SJSA1 (cell line): ENCODE results near the gene PGPEP1. TPM values are rescaled to one million over a fixed set of nuclear protein-coding genes. Genes with fewer than 3 reads are reported as not detected.
"Not testable (repeated sequence)": the region's sequence is repeated elsewhere in the genome, so short reads cannot be mapped to it uniquely, and the experiment has no call there.

Source experiments
- DNase-seq, 2 experiments: peaks; one replicate each; pipeline ENCODE4 v3.0.0-alpha.2; 2015 to 2020; ENCODE audit warnings: low spot score in 2 of 2, low read depth in 1 of 2
- H3K27ac ChIP-seq: fragments of 250-450 bp; sonication (Bioruptor Pico); 2 replicates; pipeline ENCODE4 v1.5.1; 2020; ENCODE audit warnings: mild to moderate bottlenecking, moderate library complexity
- H3K27me3 ChIP-seq: fragments of 250-450 bp; sonication (Bioruptor Pico); replicated peaks from 2 replicates; pipeline ENCODE4 v1.5.1; 2020; ENCODE audit warnings: mild to moderate bottlenecking, moderate library complexity
- H3K36me3 ChIP-seq: fragments of 250-450 bp; sonication (Bioruptor Pico); 2 replicates; pipeline ENCODE4 v1.5.1; 2020; ENCODE audit warnings: mild to moderate bottlenecking
- H3K4me1 ChIP-seq: fragments of 250-450 bp; sonication (Bioruptor Pico); replicated peaks from 2 replicates; pipeline ENCODE4 v1.6.1; 2021; ENCODE audit warnings: mild to moderate bottlenecking
- H3K4me3 ChIP-seq: fragments of 250-450 bp; sonication (Bioruptor Pico); 2 replicates; pipeline ENCODE4 v1.5.1; 2020; ENCODE audit warnings: mild to moderate bottlenecking
- H3K9me3 ChIP-seq: fragments of 250-450 bp; sonication (Bioruptor Pico); replicated peaks from 2 replicates; pipeline ENCODE4 v1.5.1; 2020; ENCODE audit warnings: mild to moderate bottlenecking
- total RNA-seq: library from RNA; depleted of rRNA; stranded (reverse); fragments of >200 nt; shearing (Covaris generic); gene quantifications from 2 replicates; pipeline ENCODE4 v1.2.3, GENCODE V29; 2014

PGPEP1 gene
- total RNA-seq, 1 experiment from 2014 or later = 5.7 TPM

DNA sequence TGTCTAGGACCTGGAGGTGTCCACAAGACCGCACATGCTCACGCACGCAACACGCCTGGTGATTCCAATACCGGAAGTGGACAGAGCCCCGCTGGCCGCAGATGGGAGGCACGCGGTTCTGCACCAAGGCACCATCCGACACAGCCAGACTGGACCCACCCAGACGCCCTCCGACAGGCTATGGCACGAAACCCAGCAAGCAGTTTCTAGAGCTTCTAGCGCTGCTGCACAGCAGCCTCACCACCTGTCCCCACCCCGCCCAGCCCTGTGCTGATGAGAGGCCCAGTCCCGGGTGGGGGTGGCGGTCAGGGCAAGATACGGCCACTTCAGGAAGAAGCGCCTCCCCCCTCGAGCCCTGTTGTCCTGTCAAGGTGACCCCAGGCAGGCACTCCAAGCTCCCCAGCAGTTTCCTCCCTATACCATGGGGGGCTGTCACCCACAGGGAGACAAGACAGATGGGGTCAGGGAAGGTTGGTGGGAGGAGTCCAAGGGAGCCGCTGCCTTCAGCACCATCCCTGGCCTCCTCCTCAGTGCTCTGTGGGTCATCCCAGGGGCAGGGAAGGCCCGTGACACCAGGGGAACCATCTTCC is 28.8 kb upstream of the PGPEP1 start:
- Histone ChIP-seq H3K27me3 (no peaks in the 10 kb centered on the region), H3K4me3 (no peak overlapping the region), H3K4me1 (no peaks in the 10 kb centered on the region), H3K27ac (no peak overlapping the region), H3K9me3 (no peaks in the 10 kb centered on the region), H3K36me3 (peaks cover 85% of the 10 kb centered on the region)
- no peak for DNase-seq

GRCh38 chr19:18312092-18312534 is 28.3 kb upstream of the PGPEP1 start:
- Histone ChIP-seq H3K27ac (no peak overlapping the region), H3K36me3 (peaks cover 83% of the 10 kb centered on the region), H3K4me3 (no peak overlapping the region), H3K4me1 (no peaks in the 10 kb centered on the region), H3K9me3 (no peaks in the 10 kb centered on the region), H3K27me3 (no peaks in the 10 kb centered on the region)
- DNase-seq = no peak

DNA sequence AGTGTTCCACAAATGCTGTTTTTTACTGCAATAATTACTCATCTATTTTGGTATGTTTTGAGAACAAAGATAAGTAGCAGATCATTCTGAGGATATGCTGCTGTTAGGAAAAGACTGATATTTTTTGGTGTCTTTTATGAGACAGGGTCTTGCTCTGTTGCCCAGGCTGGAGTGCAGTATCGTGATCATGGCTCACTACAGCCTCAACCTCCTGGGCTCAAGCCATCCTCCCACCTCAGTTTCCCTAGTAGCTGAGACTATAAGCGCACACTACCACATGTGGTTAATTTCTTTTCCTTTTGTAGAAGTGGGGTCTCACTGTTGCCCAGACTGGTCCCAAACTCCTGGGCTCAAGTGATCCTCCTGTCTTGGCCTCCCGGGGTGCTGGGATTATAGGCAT is 27.0 kb upstream of the PGPEP1 start:
- Histone ChIP-seq H3K4me1 (no peaks in the 10 kb centered on the region), H3K27ac (no peak overlapping the region), H3K36me3 (peaks cover 76% of the 10 kb centered on the region), H3K27me3 (no peaks in the 10 kb centered on the region), H3K9me3 (no peaks in the 10 kb centered on the region), H3K4me3 (no peak overlapping the region)
- DNase-seq = no peak

DNA sequence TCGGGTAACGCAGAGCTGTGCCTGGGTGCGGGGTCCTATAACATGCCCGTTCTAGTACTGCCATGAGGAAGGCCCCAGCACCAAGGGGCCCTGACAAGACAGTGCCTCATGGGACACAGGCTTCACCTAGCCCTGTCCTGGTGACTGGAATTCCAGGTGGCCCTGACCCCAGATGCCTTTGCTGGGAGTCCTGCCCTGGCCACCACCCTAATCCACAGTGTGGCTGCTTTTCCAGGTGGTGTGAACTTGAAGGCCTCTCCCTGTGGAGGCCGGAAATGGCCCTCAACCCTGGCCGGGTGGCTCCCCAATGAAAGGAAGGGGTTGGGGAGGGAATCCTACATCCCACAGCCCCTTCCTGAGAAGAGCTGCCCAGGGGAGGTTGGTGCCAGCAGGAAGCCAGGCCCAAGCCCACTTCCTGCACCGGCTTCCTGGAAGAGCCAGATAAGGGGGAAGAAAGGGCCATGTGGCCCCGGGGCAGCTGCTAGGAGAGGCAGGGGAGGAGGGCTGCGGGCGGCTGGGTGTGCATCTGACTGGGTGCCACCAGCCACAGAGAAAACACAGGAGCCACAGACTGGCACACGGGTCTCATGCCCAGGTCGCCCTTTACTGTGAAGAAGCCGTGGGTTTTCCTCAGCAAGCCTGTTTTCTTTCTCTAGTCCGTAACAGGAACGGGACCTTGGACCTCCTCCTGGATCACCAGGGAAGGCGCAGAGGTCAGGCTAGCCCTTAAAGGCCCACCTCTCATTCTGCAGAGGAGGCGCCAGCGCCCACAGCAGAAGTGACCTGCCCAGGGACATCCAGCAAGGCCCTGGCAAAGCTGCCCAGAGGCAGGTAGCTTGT is 22.2 kb upstream of the PGPEP1 start:
- H3K36me3 ChIP-seq = peaks cover 49% of the 10 kb centered on the region
- DNase-seq = no peak
- no peak overlapping the region for H3K27ac ChIP-seq
- H3K4me3 ChIP-seq = no peak overlapping the region
- no peaks in the 10 kb centered on the region for H3K9me3 ChIP-seq
- peaks cover 6% of the 10 kb centered on the region for H3K4me1 ChIP-seq
- H3K27me3 ChIP-seq = no peaks in the 10 kb centered on the region

DNA sequence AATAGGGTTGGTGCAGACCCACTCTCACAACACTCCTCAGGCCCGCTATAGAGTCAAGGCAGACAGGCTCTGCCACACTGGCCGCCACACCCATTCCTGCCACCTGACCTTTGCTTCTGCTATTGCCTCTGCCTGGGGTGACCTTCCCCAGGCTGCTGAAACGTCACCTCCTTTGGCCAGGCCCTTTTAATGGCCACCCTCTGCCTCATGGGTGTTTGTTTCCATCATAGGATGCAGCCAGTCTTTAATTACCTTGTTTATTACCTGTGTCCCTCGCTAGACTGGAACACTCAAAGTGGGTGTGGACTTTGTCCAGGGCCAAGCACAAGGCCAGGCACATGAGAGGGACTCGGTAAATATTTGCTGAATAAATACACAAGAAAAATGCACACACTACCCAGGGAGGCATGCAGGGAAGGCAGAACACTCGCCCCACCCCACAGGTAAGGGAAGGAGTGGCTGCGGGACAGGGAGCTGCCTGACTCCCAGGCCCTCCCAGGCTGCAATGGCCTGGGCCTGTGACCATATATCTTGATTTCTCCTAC is 20.7 kb upstream of the PGPEP1 start:
- Histone ChIP-seq H3K36me3 (peaks cover 37% of the 10 kb centered on the region), H3K4me3 (no peak overlapping the region), H3K9me3 (no peaks in the 10 kb centered on the region), H3K4me1 (peaks cover 12% of the 10 kb centered on the region), H3K27ac (no peak overlapping the region), H3K27me3 (no peaks in the 10 kb centered on the region)
- DNase-seq = no peak

DNA sequence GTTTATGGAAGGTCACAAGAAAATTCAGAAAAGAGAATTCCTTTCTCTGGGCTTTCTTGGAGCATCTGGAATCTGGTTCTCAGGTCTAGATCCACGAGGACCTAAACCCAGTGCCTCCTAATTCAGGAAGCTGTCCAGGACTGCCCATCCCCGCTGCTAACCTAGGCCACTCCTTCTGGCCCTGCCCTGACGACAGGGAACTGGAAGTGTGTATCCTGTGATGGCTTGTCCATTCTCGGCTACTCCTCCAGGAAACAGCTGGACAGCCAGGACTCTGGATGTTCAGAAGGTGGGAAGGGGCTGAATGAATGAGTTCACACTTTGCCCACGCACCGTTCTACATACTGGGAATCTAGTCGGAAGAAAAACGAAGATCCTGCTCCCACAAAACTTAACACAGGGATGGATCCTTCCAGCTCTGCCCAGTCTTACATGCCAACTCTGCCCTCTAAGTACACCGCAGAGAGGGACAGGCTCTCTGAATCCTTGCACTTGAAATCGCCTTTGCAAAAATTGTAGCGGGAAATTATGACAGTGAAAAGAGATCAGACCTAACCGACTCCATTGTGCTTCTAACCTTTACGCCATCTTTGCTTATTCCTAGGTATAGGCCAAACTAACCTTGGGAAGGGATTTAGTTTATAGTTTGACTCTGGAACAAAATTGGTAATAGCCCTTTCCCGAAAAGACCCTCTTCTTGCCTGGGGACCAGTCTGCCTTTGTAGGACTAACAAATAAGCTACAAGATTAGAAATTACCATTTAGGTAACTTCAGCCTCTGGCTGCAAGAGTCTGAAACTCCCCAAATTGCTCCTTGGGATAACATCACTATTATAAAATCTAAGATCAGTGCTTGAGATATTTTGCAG is 19.3 kb upstream of the PGPEP1 start:
- no peaks in the 10 kb centered on the region for H3K9me3 ChIP-seq
- DNase-seq = no peak
- H3K4me1 ChIP-seq = peaks cover 12% of the 10 kb centered on the region
- H3K27me3 ChIP-seq = no peaks in the 10 kb centered on the region
- no peak overlapping the region for H3K4me3 ChIP-seq
- H3K36me3 ChIP-seq = peaks cover 27% of the 10 kb centered on the region
- H3K27ac ChIP-seq = no peak overlapping the region

DNA sequence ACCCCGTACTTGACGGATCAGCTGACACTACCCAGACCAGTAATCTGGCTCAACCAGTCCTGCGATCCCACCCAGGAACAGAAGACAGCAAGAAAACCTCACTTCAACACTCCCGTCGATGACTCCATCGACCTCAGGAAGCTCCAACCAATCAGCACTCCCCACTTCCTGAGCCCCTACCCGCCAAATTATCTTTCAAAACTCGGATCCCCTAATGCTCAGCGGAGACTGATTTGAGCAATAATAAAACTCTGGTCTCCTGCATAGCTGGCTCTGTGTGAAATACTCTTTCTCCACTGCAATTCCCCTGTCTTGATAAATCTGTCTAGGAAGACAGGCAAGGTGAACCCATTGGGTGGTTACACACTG is 18.7 kb upstream of the PGPEP1 start:
- H3K27ac ChIP-seq = peak overlapping the region; percentile 78; the same call in 1 of the 2 replicates
- peaks cover 24% of the 10 kb centered on the region for H3K36me3 ChIP-seq
- peaks cover 12% of the 10 kb centered on the region for H3K4me1 ChIP-seq
- H3K4me3 ChIP-seq = peak overlapping the region; percentile 72
- no peak for DNase-seq
- H3K9me3 ChIP-seq = no peaks in the 10 kb centered on the region
- no peaks in the 10 kb centered on the region for H3K27me3 ChIP-seq

- peak overlapping the region; percentile 72 for H3K4me3 ChIP-seq
- peak overlapping the region; percentile 78 for H3K27ac ChIP-seq
- H3K4me1 ChIP-seq = peaks cover 12% of the 10 kb centered on the region
- DNase-seq = peak; percentile 62 to 80
- H3K9me3 ChIP-seq = no peaks in the 10 kb centered on the region
- H3K27me3 ChIP-seq = no peaks in the 10 kb centered on the region
- H3K36me3 ChIP-seq = peaks cover 24% of the 10 kb centered on the region
These were observed 18.1 kb upstream of the PGPEP1 start for GRCh38 chr19:18322318-18322758.

DNA sequence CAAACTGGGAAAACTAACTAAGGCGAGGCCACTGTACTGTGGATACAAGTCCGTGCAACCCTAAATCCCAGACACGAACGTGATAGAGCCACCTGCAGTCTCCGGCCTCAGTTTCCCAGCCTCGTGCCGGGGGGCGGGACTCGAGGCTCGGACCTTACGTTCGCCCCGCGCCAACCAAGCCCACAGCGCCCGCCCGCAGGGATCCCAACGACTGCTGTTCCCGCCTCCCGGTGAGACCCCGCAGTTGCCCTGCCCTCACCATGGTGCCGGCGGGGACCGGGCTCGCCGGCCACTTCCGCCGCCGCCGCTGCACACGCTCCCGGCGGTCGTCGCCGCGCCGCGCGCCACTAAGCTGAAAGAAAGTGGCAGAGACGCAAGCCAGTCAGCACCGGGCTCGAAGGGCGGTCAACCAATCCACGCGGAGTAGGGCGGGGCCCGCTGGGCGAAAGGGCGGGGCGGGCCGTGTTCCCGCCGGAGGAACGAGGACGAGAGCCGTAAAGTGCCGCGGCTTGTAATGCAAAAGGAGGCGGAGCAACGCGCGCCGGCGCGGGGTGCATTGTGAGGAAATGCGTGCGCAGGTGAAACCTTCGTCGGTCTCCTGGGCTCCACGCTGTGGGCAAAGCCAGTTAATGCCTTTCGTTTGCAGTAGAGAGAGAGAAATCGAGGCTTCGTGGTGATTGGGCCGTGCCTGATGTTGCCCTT is 17.5 kb upstream of the PGPEP1 start, which contains the start of gene LSM4:
Gene LSM4 (minus strand): TSS at position 318 of the 702 bp plus-strand sequence. CDS start 56 bp downstream, at position 262.
- Histone ChIP-seq H3K4me3 (peak within 1 kb of the TSS; percentile 72), H3K36me3 (peaks cover 24% of the 10 kb centered on the region)
- DNase-seq = peak; percentile 98

DNA sequence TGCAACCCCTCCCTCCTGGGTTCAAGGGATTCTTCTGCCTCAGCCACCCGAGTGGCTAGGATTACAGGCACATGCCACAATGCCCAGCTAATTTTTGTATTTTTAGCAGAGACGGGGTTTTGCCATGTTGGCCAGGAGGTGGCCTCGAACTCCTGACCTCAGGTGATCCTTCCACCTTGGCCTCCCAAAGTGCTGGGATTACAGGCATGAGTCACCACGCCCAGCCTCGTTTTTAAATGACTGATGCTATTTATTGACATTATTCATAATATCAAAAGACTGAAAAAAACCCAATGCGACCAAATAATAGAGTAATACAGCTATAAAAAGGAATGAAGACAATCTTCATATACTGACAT is 16.0 kb upstream of the PGPEP1 start:
- not testable (repeated sequence) for H3K27ac ChIP-seq, H3K27me3 ChIP-seq, H3K4me3 ChIP-seq, DNase-seq, H3K9me3 ChIP-seq
- Histone ChIP-seq H3K36me3 (peaks cover 18% of the 10 kb centered on the region), H3K4me1 (peaks cover 17% of the 10 kb centered on the region)

More for the DNA sequence above, 17.5 kb upstream of the PGPEP1 start, which contains the start of gene LSM4:
- H3K27ac ChIP-seq = peak within 1 kb of the TSS; percentile 78
- H3K27me3 ChIP-seq = no peaks in the 10 kb centered on the region
- peaks cover 12% of the 10 kb centered on the region for H3K4me1 ChIP-seq
- no peaks in the 10 kb centered on the region for H3K9me3 ChIP-seq

GRCh38 chr19:18326772-18327171 is 13.6 kb upstream of the PGPEP1 start:
- no peak overlapping the region for H3K4me3 ChIP-seq
- H3K27ac ChIP-seq = no peak overlapping the region
- H3K27me3 ChIP-seq = no peaks in the 10 kb centered on the region
- DNase-seq = no peak
- H3K36me3 ChIP-seq = no peaks in the 10 kb centered on the region
- H3K9me3 ChIP-seq = no peaks in the 10 kb centered on the region
- peaks cover 15% of the 10 kb centered on the region for H3K4me1 ChIP-seq

DNA sequence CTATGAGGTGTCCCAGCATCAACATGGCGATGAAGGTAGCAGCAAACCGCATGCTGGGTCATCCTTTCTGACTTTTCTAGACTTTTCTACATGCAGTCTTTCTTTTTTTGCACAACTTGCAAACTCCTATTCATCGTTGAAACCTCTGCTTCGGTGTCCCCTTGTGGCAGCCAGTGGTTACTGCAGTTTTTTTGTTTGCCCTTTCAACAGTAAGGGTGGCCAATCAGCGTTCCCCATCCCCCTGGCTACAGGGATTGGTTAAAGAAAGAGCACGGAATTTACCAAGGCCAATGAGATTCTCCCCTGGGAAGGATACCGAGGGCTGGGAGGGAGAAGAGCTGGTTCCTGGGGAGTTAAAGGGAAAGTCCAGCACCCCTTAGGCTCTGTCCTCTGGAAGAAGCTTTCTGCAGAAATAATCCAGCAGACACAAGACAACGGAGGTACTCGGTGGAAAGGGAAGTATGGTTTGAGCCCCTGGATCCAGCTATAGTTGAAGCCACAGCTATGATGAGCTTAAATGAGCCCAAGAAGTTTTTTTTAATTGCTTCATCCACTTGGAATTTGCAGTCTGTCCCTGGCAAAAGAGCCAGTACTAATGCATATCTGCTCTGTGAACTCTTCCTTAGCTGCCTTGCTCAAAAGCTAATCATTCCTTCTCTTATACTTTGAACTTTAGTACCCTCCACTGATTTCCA is 11.9 kb upstream of the PGPEP1 start:
- peak; percentile 93 to 94 for DNase-seq
- Histone ChIP-seq H3K27ac (no peak overlapping the region), H3K4me1 (peaks cover 8% of the 10 kb centered on the region), H3K4me3 (no peak overlapping the region), H3K36me3 (no peaks in the 10 kb centered on the region), H3K27me3 (no peaks in the 10 kb centered on the region), H3K9me3 (no peaks in the 10 kb centered on the region)
